Measurements from ENCODE around the gene SHC4. TPM values are rescaled to one million over a fixed set of nuclear protein-coding genes. Genes with fewer than 3 reads are reported as not detected.
"Not testable (repeated sequence)": the region's sequence is repeated elsewhere in the genome, so short reads cannot be mapped to it uniquely, and the experiment has no call there.

The SHC4 gene
- polyA plus RNA-seq, 1 of the 3 experiments (the other 2 are of a cell fraction): 1.6 TPM

DNA sequence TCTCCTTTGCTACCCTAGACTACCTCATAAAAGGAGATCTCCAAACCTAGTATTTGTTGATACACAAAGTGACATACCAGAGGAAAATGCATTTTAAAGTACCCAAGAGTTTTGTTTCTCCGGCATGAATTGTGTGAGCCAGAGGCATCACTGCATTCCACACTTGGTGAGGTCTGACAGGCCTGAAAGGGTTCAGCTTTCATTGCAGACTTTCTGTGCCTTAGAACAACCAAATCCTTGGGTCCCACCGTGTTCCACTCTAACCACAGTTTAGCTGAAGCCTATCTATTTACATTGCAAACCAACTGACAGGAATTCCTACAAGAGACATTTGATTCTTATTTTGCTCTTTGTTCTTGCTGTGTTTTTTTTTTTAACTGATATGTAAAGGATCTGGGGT, 106.8 kb downstream of the SHC4 start:
- H3K4me1 ChIP-seq (ENCODE audit: control insufficient read depth in 1 of 2, insufficient read depth in 2 of 2, low read depth in 1 of 2, low read length in 1 of 2): peaks cover 16 to 24% of the 10 kb centered on the region in 2 experiments; a peak in 3 of 4 replicates
- H4K20me1 ChIP-seq (ENCODE audit: insufficient read depth): no peaks in the 10 kb centered on the region
- no peaks in the 10 kb centered on the region for H3K79me2 ChIP-seq (ENCODE audit: insufficient read depth)
- POLR2A ChIA-PET: no interaction called here
- TF ChIP-seq FOXM1 (IDR thresholded peaks at IDR 0.05; ENCODE audit: low read depth) (no peak), MEF2A (IDR thresholded peaks at IDR 0.05; ENCODE audit: borderline replicate concordance, low read depth) (no peak), RXRA (IDR thresholded peaks at IDR 0.05; ENCODE audit: borderline replicate concordance, low read depth) (no peak)
- TF ChIP-seq, protein P1, sequence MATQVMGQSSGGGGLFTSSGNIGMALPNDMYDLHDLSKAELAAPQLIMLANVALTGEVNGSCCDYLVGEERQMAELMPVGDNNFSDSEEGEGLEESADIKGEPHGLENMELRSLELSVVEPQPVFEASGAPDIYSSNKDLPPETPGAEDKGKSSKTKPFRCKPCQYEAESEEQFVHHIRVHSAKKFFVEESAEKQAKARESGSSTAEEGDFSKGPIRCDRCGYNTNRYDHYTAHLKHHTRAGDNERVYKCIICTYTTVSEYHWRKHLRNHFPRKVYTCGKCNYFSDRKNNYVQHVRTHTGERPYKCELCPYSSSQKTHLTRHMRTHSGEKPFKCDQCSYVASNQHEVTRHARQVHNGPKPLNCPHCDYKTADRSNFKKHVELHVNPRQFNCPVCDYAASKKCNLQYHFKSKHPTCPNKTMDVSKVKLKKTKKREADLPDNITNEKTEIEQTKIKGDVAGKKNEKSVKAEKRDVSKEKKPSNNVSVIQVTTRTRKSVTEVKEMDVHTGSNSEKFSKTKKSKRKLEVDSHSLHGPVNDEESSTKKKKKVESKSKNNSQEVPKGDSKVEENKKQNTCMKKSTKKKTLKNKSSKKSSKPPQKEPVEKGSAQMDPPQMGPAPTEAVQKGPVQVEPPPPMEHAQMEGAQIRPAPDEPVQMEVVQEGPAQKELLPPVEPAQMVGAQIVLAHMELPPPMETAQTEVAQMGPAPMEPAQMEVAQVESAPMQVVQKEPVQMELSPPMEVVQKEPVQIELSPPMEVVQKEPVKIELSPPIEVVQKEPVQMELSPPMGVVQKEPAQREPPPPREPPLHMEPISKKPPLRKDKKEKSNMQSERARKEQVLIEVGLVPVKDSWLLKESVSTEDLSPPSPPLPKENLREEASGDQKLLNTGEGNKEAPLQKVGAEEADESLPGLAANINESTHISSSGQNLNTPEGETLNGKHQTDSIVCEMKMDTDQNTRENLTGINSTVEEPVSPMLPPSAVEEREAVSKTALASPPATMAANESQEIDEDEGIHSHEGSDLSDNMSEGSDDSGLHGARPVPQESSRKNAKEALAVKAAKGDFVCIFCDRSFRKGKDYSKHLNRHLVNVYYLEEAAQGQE (IDR thresholded peaks at IDR 0.05; ENCODE audit: low read depth, low read length): no peak
- TF ChIP-seq, protein P2, sequence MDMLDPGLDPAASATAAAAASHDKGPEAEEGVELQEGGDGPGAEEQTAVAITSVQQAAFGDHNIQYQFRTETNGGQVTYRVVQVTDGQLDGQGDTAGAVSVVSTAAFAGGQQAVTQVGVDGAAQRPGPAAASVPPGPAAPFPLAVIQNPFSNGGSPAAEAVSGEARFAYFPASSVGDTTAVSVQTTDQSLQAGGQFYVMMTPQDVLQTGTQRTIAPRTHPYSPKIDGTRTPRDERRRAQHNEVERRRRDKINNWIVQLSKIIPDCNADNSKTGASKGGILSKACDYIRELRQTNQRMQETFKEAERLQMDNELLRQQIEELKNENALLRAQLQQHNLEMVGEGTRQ (IDR thresholded peaks at IDR 0.05; ENCODE audit: borderline replicate concordance, low read depth, low read length): no peak
- CTCF ChIA-PET: interaction anchor here (0.8 to 4.1 kb wide), 5 partner anchors 119 to 1289 kb away, joined by 3 to 29 read pairs (median 4); no protein-coding TSS in a partner anchor
- no peak overlapping the region for H3K4me2 ChIP-seq
- no peaks in the 10 kb centered on the region for H3K36me3 ChIP-seq (replicated peaks in 1 of 2; ENCODE audit: control insufficient read depth in 1 of 2, insufficient read depth in 2 of 2, low read length in 1 of 2)
- no peaks in the 10 kb centered on the region for H3K27me3 ChIP-seq (ENCODE audit: insufficient read depth)
- H3K27ac ChIP-seq (ENCODE audit: low read depth in 2 of 2, low read length in 1 of 2): peak overlapping the region; percentile 24 to 31; a peak in 3 of 4 replicates
- 73% methylated on average over 2 of the region's 2 CpGs for WGBS (ENCODE audit: low lambda C conversion rate)
- H2AFZ ChIP-seq (ENCODE audit: low read depth): no peak overlapping the region
- no peaks in the 10 kb centered on the region for H3K9me3 ChIP-seq
- H3K9me2 ChIP-seq: no peaks in the 10 kb centered on the region
- H3K9ac ChIP-seq: no peak overlapping the region
- DNase-seq: no peak
- no peaks in the 10 kb centered on the region for H3F3A ChIP-seq (replicated peaks; ENCODE audit: insufficient read depth)
- no peak overlapping the region for H3K4me3 ChIP-seq (ENCODE audit: low read depth in 2 of 2, low read length in 1 of 2)

DNA sequence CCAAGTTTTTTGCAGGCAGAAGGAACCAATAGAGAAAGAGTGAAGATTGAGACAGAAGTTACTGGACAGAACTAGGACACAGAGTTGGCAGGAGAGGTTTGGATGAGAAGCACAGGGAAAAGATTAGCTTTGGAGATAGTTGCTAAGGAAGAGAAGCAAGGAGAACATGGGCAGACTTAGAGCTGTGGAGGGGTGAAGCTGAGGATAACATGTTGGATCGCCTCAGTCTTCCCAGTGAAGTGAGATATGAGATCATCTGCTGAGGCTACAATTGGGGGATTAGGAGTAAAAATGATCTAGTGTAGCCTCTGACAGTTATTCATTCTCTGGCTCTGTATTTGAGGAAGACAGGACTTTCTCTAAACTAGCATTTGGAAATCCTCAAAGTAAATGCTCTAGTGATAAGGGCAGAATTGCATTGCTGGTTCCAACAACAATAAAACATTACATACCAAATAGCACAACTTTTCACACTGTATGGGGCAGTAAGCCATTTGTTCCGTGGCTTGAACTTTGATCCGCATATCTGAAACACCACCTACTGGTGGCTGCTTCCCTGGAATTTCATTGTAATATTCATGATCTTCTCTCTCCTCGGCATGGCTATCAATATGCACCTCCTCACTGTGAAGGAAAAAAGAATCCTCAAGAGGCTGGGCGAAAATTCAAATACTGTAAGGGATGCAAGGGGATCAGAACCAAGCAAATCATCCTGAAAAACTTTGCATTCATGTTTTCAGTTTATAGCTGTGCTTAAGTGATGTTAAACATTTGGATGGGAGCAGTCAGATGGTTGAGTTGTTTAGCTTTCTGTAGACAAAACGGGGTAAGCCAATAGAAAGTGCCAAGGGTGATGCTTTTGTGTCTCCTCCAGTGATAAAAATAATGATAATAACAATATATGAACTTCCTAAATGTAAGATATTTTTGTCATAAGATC, 107.9 kb downstream of the SHC4 start:
- Histone ChIP-seq H3K4me2 (no peak overlapping the region), H3K9me3 (no peaks in the 10 kb centered on the region), H3F3A (replicated peaks; ENCODE audit: insufficient read depth) (no peaks in the 10 kb centered on the region), H3K27me3 (ENCODE audit: insufficient read depth) (no peaks in the 10 kb centered on the region), H3K4me3 (ENCODE audit: low read depth in 2 of 2, low read length in 1 of 2) (no peak overlapping the region), H2AFZ (ENCODE audit: low read depth) (peak overlapping the region; percentile 23; the same call in 1 of the 2 replicates), H3K9ac (no peak overlapping the region), H3K9me2 (no peaks in the 10 kb centered on the region), H3K36me3 (replicated peaks in 1 of 2; ENCODE audit: control insufficient read depth in 1 of 2, insufficient read depth in 2 of 2, low read length in 1 of 2) (no peaks in the 10 kb centered on the region), H4K20me1 (ENCODE audit: insufficient read depth) (no peaks in the 10 kb centered on the region), H3K27ac (ENCODE audit: low read depth in 2 of 2, low read length in 1 of 2) (peak overlapping the region; percentile 44 to 50), H3K4me1 (ENCODE audit: control insufficient read depth in 1 of 2, insufficient read depth in 2 of 2, low read depth in 1 of 2, low read length in 1 of 2) (peaks cover 16 to 24% of the 10 kb centered on the region in 2 experiments; a peak in 3 of 4 replicates), H3K79me2 (ENCODE audit: insufficient read depth) (no peaks in the 10 kb centered on the region)
- 34% methylated on average over 6 of the region's 6 CpGs for WGBS (ENCODE audit: low lambda C conversion rate)
- DNase-seq: no peak
- ChIA-PET CTCF (interaction anchor here (0.6 to 4.1 kb wide), 15 partner anchors 10 to 1290 kb away, joined by 3 to 29 read pairs (median 4); partner anchors contain the start of gene CEP152), POLR2A (no interaction called here)
- TF ChIP-seq RFX5 (IDR thresholded peaks at IDR 0.05; ENCODE audit: low read length): peak; percentile 51; the same call in 1 of the 2 replicates
- peak; percentile 70 for TF ChIP-seq RAD21 (IDR thresholded peaks at IDR 0.05; ENCODE audit: low read length)
- TF ChIP-seq RXRA (IDR thresholded peaks at IDR 0.05; ENCODE audit: borderline replicate concordance, low read depth): no peak
- TF ChIP-seq, protein P3, sequence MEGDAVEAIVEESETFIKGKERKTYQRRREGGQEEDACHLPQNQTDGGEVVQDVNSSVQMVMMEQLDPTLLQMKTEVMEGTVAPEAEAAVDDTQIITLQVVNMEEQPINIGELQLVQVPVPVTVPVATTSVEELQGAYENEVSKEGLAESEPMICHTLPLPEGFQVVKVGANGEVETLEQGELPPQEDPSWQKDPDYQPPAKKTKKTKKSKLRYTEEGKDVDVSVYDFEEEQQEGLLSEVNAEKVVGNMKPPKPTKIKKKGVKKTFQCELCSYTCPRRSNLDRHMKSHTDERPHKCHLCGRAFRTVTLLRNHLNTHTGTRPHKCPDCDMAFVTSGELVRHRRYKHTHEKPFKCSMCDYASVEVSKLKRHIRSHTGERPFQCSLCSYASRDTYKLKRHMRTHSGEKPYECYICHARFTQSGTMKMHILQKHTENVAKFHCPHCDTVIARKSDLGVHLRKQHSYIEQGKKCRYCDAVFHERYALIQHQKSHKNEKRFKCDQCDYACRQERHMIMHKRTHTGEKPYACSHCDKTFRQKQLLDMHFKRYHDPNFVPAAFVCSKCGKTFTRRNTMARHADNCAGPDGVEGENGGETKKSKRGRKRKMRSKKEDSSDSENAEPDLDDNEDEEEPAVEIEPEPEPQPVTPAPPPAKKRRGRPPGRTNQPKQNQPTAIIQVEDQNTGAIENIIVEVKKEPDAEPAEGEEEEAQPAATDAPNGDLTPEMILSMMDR (IDR thresholded peaks at IDR 0.05): peak; percentile 66
- TF ChIP-seq FOXM1 (IDR thresholded peaks at IDR 0.05; ENCODE audit: low read depth): no peak
- no peak for TF ChIP-seq NRF1 (IDR thresholded peaks at IDR 0.05; ENCODE audit: low read depth, low read length)
- TF ChIP-seq SMC3 (IDR thresholded peaks at IDR 0.05; ENCODE audit: low read depth, low read length): peak; percentile 44

DNA sequence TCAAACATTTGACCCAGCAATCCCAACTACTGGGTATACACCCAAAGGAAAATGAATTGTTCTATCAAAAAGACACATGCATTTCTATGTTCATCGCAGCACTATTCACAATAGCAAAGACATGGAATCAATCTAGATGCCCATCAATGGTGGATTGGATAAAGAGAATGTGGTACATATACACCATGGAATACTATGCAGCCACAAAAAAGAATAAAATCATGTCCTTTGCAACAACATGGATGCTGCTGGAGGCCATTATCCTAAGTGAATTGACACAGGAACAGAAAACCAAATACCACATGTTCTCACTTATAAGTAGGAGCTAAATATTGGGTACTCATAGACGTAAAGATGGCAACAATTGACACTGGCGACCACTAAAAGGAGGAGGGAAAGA, 109.3 kb downstream of the SHC4 start:
- H3K27ac ChIP-seq (ENCODE audit: low read depth in 2 of 2, low read length in 1 of 2); H3K4me3 ChIP-seq (ENCODE audit: low read depth in 2 of 2, low read length in 1 of 2); H2AFZ ChIP-seq (ENCODE audit: low read depth); H3K27me3 ChIP-seq (ENCODE audit: insufficient read depth); H3K9ac ChIP-seq; H3K9me3 ChIP-seq; H3K36me3 ChIP-seq (replicated peaks in 1 of 2; ENCODE audit: control insufficient read depth in 1 of 2, insufficient read depth in 2 of 2, low read length in 1 of 2); H3K79me2 ChIP-seq (ENCODE audit: insufficient read depth); DNase-seq; POLR2A ChIA-PET; H3K9me2 ChIP-seq; H4K20me1 ChIP-seq (ENCODE audit: insufficient read depth); H3K4me2 ChIP-seq; H3F3A ChIP-seq (replicated peaks; ENCODE audit: insufficient read depth): not testable (repeated sequence)
- CTCF ChIA-PET: interaction anchor here (1.1 to 4.1 kb wide), 3 partner anchors 7 to 496 kb away, joined by 4 to 29 read pairs (median 6); no protein-coding TSS in a partner anchor
- H3K4me1 ChIP-seq (ENCODE audit: control insufficient read depth in 1 of 2, insufficient read depth in 2 of 2, low read depth in 1 of 2, low read length in 1 of 2): peaks cover 16 to 19% of the 10 kb centered on the region in 2 experiments; a peak in 3 of 4 replicates
- WGBS (ENCODE audit: low lambda C conversion rate): 86% methylated on average over 3 of the region's 3 CpGs
